NCI-H1105 treated with DMSO at 0.1 percent for 48 hours (cell line): Measurements from ENCODE around the gene TMEFF1.

Experiments
- DNase-seq: peaks from one replicate; lab custom pipeline; 2025; lab: John Stamatoyannopoulos, UW

The TMEFF1 gene

DNA sequence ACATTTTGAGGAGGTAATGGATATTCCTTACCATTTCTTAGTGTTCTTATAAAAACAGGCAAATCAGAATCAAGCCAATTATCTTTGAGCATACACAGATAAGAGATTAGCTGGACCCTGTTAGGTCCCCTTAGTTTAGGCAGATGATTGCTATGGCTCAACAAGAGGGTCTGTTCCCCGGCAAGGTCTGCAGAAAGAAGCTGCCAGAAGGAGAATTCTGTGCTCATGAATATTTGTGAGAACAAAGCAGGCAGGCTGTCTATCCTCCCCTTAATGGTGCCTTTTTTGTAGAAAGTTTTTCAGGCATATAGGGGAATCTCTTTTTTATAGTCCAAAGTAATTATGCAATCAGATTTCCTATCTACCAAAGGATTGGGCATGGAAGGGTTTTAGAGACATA, 132.5 kb downstream of the TMEFF1 start:
- no peak for DNase-seq

DNA sequence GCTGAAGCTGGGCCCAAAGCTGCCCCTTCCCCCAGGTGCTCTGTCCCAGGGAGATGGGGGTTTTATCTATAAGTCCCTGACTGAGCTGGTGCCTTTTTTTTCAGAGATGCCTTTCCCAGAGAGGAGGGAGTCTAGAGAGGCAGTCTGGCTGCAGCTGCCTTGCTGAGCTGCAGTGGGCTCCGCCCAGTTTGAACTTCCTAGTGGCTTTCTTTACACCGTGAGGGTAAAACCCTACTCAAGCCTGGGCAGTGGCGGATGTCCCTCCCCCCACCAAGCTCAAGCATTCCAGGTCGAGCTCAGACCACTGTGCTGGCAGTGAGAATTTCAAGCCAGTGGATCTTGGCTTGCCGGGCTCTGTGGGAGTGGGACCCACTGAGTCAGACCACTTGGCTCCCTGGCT, 146.2 kb downstream of the TMEFF1 start:
- DNase-seq: no peak

DNA sequence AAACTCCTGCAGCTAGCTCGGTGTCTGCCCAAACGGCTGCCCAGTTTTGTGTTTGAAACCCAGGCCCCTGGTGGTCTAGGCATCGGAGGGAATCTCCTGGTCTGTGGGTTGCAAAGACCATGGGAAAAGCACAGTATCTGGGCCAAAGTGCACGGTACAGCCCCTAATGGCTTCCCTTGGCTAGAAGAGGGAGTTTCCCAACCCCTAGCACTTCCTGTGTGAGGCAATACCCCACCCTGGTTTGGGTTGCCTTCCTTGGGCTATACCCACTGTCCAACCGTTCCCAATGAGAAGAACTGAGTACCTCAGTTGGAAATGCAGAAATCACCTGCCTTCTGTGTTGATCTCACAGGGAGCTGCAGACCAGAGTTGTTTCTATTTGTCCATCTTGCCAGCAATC, 146.7 kb downstream of the TMEFF1 start:
- DNase-seq: no peak

GRCh38 chr9:100623969-100624368, 151.0 kb downstream of the TMEFF1 start:
- no peak for DNase-seq

DNA sequence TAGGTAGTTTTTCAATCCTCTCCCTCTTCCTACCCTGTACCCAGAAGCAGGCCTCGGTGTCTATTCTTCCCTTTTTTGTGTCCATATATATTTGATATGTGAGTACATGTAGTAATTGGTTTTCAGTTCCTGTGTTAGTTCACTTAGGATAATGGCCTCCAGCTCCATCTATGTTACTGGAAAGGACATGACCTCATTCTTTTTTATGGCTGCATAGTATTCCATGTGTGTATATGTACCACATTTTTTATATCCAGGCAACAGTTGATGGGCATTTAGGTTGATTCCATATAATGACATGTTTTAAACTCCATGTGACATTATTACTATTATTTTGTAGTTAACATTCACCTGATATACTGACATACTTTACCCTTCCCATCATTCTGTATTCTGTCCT, 154.0 kb downstream of the TMEFF1 start:
- DNase-seq: no peak
